Purkinje cell (primary cell): Measurements from ENCODE around the gene RILPL2. TPM values are rescaled to one million over a fixed set of nuclear protein-coding genes. Genes with fewer than 3 reads are reported as not detected.

ENCODE experiments used
- polyA plus RNA-seq: library from polyadenylated mRNA; unstranded; fragments of >200 nt; fragmentation: Nextera tagmentation; gene quantifications from 2 replicates; pipeline ENCODE4 v1.2.1, GENCODE V29; 2014

RILPL2 gene
- 0.15 and 0.90 TPM in 2 replicates for polyA plus RNA-seq

GRCh38 chr12:123436017-123436964 lies at the start of gene RILPL2:
Gene RILPL2 (minus strand): TSS chr12:123436684. CDS start chr12:123436420, 264 bp downstream.

GRCh38 chr12:123457980-123458779 lies 21.7 kb upstream of the RILPL2 start, which contains the start of gene SNRNP35:
Gene SNRNP35 (plus strand): TSS chr12:123458139. CDS start chr12:123465541, 7,402 bp downstream.

Other genes starting within 250 kb of the RILPL2 start
- gene MPHOSPH9, start 203.5 kb downstream of the RILPL2 start, polyA plus RNA-seq, result 12.4 and 18.9 TPM in 2 replicates
- gene MTRFR, start 203.2 kb downstream of the RILPL2 start, polyA plus RNA-seq, result 18.0 and 24.9 TPM in 2 replicates
- gene CDK2AP1, start 164.8 kb downstream of the RILPL2 start, polyA plus RNA-seq, result 60.0 and 90.9 TPM in 2 replicates
- 13.4 and 20.8 TPM in 2 replicates for gene SBNO1, start 71.8 kb downstream of the RILPL2 start, polyA plus RNA-seq
- gene KMT5A, start 52.6 kb downstream of the RILPL2 start, polyA plus RNA-seq, result 3.1 and 5.3 TPM in 2 replicates
- 48.6 and 58.7 TPM in 2 replicates for gene SNRNP35, start 21.5 kb upstream of the RILPL2 start, polyA plus RNA-seq
- gene RILPL1, start 97.0 kb upstream of the RILPL2 start, polyA plus RNA-seq, result 0.50 and 6.8 TPM in 2 replicates
- 121 and 146 TPM in 2 replicates for gene TMED2, start 147.9 kb upstream of the RILPL2 start, polyA plus RNA-seq
- gene DDX55, start 165.4 kb upstream of the RILPL2 start, polyA plus RNA-seq, result 5.2 and 11.7 TPM in 2 replicates
- 17.0 and 17.3 TPM in 2 replicates for gene EIF2B1, start 197.0 kb upstream of the RILPL2 start, polyA plus RNA-seq
- 13.9 and 17.2 TPM in 2 replicates for gene GTF2H3, start 197.1 kb upstream of the RILPL2 start, polyA plus RNA-seq
- gene TCTN2, start 234.4 kb upstream of the RILPL2 start, polyA plus RNA-seq, result 0.98 and 2.4 TPM in 2 replicates